Activated naive CD8-positive, alpha-beta T cell treated with anti-CD3 and anti-CD28 coated beads for 36 hours (primary cell): ENCODE measurements around the gene CEBPA. TPM values are rescaled to one million over a fixed set of nuclear protein-coding genes. Genes with fewer than 3 reads are reported as not detected.

Source experiments
- DNase-seq: peaks from one replicate; pipeline ENCODE4 v3.0.0; 2021
- H3K27ac Mint-ChIP-seq: one replicate; pipeline ENCODE4 v1.8.0; 2022; ENCODE audit warnings: mild to moderate bottlenecking, moderate library complexity, mixed read lengths
- H3K27me3 Mint-ChIP-seq: one replicate; pipeline ENCODE4 v1.8.0; 2022; ENCODE audit warnings: mild to moderate bottlenecking, mixed read lengths
- H3K36me3 Mint-ChIP-seq: one replicate; pipeline ENCODE4 v1.8.0; 2021; ENCODE audit warnings: mild to moderate bottlenecking, mixed read lengths
- H3K4me1 Mint-ChIP-seq: one replicate; pipeline ENCODE4 v1.8.0; 2021; ENCODE audit warnings: mixed read lengths
- H3K4me3 Mint-ChIP-seq: one replicate; pipeline ENCODE4 v1.8.0; 2022; ENCODE audit warnings: mild to moderate bottlenecking, moderate library complexity, mixed read lengths
- H3K9me3 Mint-ChIP-seq: one replicate; pipeline ENCODE4 v1.8.0; 2022; ENCODE audit warnings: mixed read lengths
- total RNA-seq, 2 experiments: library from RNA; stranded (reverse); gene quantifications; one replicate each; pipeline ENCODE4 v1.2.3, GENCODE V29; 2021

Gene CEBPA
- total RNA-seq, 2 experiments from 2014 or later: 0.26 to 0.35 TPM

GRCh38 chr19:33288666-33289065, 13.7 kb downstream of the CEBPA start:
- Mint-ChIP-seq H3K27me3 (peaks cover 42% of the 10 kb centered on the region), H3K27ac (no peak overlapping the region), H3K9me3 (peaks cover 18% of the 10 kb centered on the region), H3K4me3 (no peak overlapping the region), H3K36me3 (no peaks in the 10 kb centered on the region), H3K4me1 (peaks cover 2% of the 10 kb centered on the region)
- no peak for DNase-seq

- Mint-ChIP-seq H3K9me3 (peaks cover 18% of the 10 kb centered on the region), H3K27ac (no peak overlapping the region), H3K4me3 (no peak overlapping the region), H3K4me1 (peaks cover 2% of the 10 kb centered on the region), H3K27me3 (peaks cover 34% of the 10 kb centered on the region), H3K36me3 (no peaks in the 10 kb centered on the region)
- no peak for DNase-seq
Observed at GRCh38 chr19:33287927-33288326, 14.4 kb downstream of the CEBPA start.

- Mint-ChIP-seq H3K9me3 (peaks cover 18% of the 10 kb centered on the region), H3K36me3 (no peaks in the 10 kb centered on the region), H3K4me1 (peaks cover 2% of the 10 kb centered on the region), H3K4me3 (no peak overlapping the region), H3K27ac (no peak overlapping the region), H3K27me3 (peaks cover 32% of the 10 kb centered on the region)
- no peak for DNase-seq
Observed at GRCh38 chr19:33287438-33287837, 14.9 kb downstream of the CEBPA start.

GRCh38 chr19:33286899-33287298, 15.4 kb downstream of the CEBPA start:
- Mint-ChIP-seq H3K4me1 (peaks cover 2% of the 10 kb centered on the region), H3K4me3 (no peak overlapping the region), H3K27ac (no peak overlapping the region), H3K9me3 (peaks cover 18% of the 10 kb centered on the region), H3K27me3 (peaks cover 31% of the 10 kb centered on the region), H3K36me3 (no peaks in the 10 kb centered on the region)
- DNase-seq: no peak

- Mint-ChIP-seq H3K9me3 (peaks cover 18% of the 10 kb centered on the region), H3K27ac (no peak overlapping the region), H3K27me3 (peaks cover 26% of the 10 kb centered on the region), H3K36me3 (no peaks in the 10 kb centered on the region), H3K4me3 (no peak overlapping the region), H3K4me1 (peaks cover 4% of the 10 kb centered on the region)
- no peak for DNase-seq
Observed at GRCh38 chr19:33285441-33285927, 16.9 kb downstream of the CEBPA start.

GRCh38 chr19:33284756-33285155, 17.6 kb downstream of the CEBPA start:
- Mint-ChIP-seq H3K4me1 (peaks cover 11% of the 10 kb centered on the region), H3K27ac (no peak overlapping the region), H3K36me3 (peaks cover 2% of the 10 kb centered on the region), H3K27me3 (peaks cover 26% of the 10 kb centered on the region), H3K4me3 (no peak overlapping the region), H3K9me3 (peaks cover 18% of the 10 kb centered on the region)
- DNase-seq: no peak

GRCh38 chr19:33284146-33284643, 18.1 kb downstream of the CEBPA start:
- peaks cover 11% of the 10 kb centered on the region for H3K4me1 Mint-ChIP-seq
- H3K9me3 Mint-ChIP-seq: peaks cover 15% of the 10 kb centered on the region
- no peak overlapping the region for H3K4me3 Mint-ChIP-seq
- no peak for DNase-seq
- no peak overlapping the region for H3K27ac Mint-ChIP-seq
- H3K36me3 Mint-ChIP-seq: peaks cover 2% of the 10 kb centered on the region
- peaks cover 26% of the 10 kb centered on the region for H3K27me3 Mint-ChIP-seq

- H3K27me3 Mint-ChIP-seq: peaks cover 26% of the 10 kb centered on the region
- H3K4me1 Mint-ChIP-seq: peaks cover 11% of the 10 kb centered on the region
- H3K36me3 Mint-ChIP-seq: peaks cover 2% of the 10 kb centered on the region
- DNase-seq: no peak
- H3K4me3 Mint-ChIP-seq: no peak overlapping the region
- H3K27ac Mint-ChIP-seq: no peak overlapping the region
- H3K9me3 Mint-ChIP-seq: peaks cover 9% of the 10 kb centered on the region
Observed at GRCh38 chr19:33283589-33283988, 18.7 kb downstream of the CEBPA start.

GRCh38 chr19:33282036-33282671, 20.2 kb downstream of the CEBPA start:
- H3K36me3 Mint-ChIP-seq: peaks cover 2% of the 10 kb centered on the region
- H3K27me3 Mint-ChIP-seq: peaks cover 18% of the 10 kb centered on the region
- H3K9me3 Mint-ChIP-seq: no peaks in the 10 kb centered on the region
- peaks cover 11% of the 10 kb centered on the region for H3K4me1 Mint-ChIP-seq
- H3K4me3 Mint-ChIP-seq: no peak overlapping the region
- no peak for DNase-seq
- H3K27ac Mint-ChIP-seq: no peak overlapping the region

- no peak for DNase-seq
- Mint-ChIP-seq H3K9me3 (no peaks in the 10 kb centered on the region), H3K27ac (no peak overlapping the region), H3K4me3 (no peak overlapping the region), H3K36me3 (peaks cover 2% of the 10 kb centered on the region), H3K27me3 (peaks cover 12% of the 10 kb centered on the region), H3K4me1 (peaks cover 9% of the 10 kb centered on the region)
Observed at GRCh38 chr19:33281296-33281926, 20.9 kb downstream of the CEBPA start.

- Mint-ChIP-seq H3K27me3 (peaks cover 7% of the 10 kb centered on the region), H3K4me1 (peaks cover 9% of the 10 kb centered on the region), H3K27ac (peak overlapping the region; percentile 21), H3K9me3 (no peaks in the 10 kb centered on the region), H3K4me3 (no peak overlapping the region), H3K36me3 (peaks cover 2% of the 10 kb centered on the region)
- peak; percentile 62 for DNase-seq
Observed at GRCh38 chr19:33280351-33280921, 21.9 kb downstream of the CEBPA start.

GRCh38 chr19:33279430-33280350, 22.6 kb downstream of the CEBPA start:
- no peak for DNase-seq
- Mint-ChIP-seq H3K27me3 (peaks cover 3% of the 10 kb centered on the region), H3K27ac (no peak overlapping the region), H3K4me1 (peaks cover 9% of the 10 kb centered on the region), H3K36me3 (peaks cover 2% of the 10 kb centered on the region), H3K9me3 (no peaks in the 10 kb centered on the region), H3K4me3 (no peak overlapping the region)

- no peak for DNase-seq
- Mint-ChIP-seq H3K27me3 (peaks cover 3% of the 10 kb centered on the region), H3K4me3 (no peak overlapping the region), H3K36me3 (peaks cover 2% of the 10 kb centered on the region), H3K9me3 (no peaks in the 10 kb centered on the region), H3K4me1 (peaks cover 9% of the 10 kb centered on the region), H3K27ac (no peak overlapping the region)
Observed at GRCh38 chr19:33278403-33279269, 23.7 kb downstream of the CEBPA start.

- Mint-ChIP-seq H3K4me1 (peaks cover 9% of the 10 kb centered on the region), H3K9me3 (no peaks in the 10 kb centered on the region), H3K4me3 (no peak overlapping the region), H3K27ac (no peak overlapping the region), H3K27me3 (peaks cover 3% of the 10 kb centered on the region), H3K36me3 (peaks cover 2% of the 10 kb centered on the region)
- DNase-seq: no peak
Observed at GRCh38 chr19:33278023-33278402, 24.3 kb downstream of the CEBPA start.
